Pons (tissue), 1 donor: Measurements from ENCODE around the gene MON1A.
A peak's percentile ranks its signal among the peaks of the same experiment; 100 is the strongest.
"Not testable (repeated sequence)": the region's sequence is repeated elsewhere in the genome, so short reads cannot be mapped to it uniquely, and the experiment has no call there.

ENCODE experiments used
- DNase-seq: peaks from one replicate; pipeline ENCODE4 v3.0.0-alpha.2; 2016; ENCODE audit warnings: low spot score

MON1A gene

GRCh38 chr3:49929291-49930167 lies at the start of gene MON1A:
Gene MON1A, minus strand, starts transcription at chr3:49929811. Its CDS starts 16,465 bp downstream, at chr3:49913346.
- DNase-seq: peak; percentile 87

GRCh38 chr3:49976942-49977341 lies 47.3 kb upstream of the MON1A start:
- DNase-seq: no peak

GRCh38 chr3:49972656-49973055 lies 43.0 kb upstream of the MON1A start:
- DNase-seq: no peak

- DNase-seq: no peak
Measured at GRCh38 chr3:49968346-49968745, 38.7 kb upstream of the MON1A start.

GRCh38 chr3:49967291-49967690 lies 37.7 kb upstream of the MON1A start:
- DNase-seq: peak; percentile 34

GRCh38 chr3:49966233-49966942 lies 36.8 kb upstream of the MON1A start:
- DNase-seq: peak; percentile 15

- no peak for DNase-seq
Measured at GRCh38 chr3:49955636-49956035, 26.0 kb upstream of the MON1A start.

- DNase-seq: no peak
Measured at GRCh38 chr3:49952924-49953323, 23.3 kb upstream of the MON1A start.

- no peak for DNase-seq
Measured at GRCh38 chr3:49942651-49943050, 13.0 kb upstream of the MON1A start.

- no peak for DNase-seq
Measured at GRCh38 chr3:49940667-49941249, 11.1 kb upstream of the MON1A start.

- DNase-seq: peak; percentile 98
Measured at GRCh38 chr3:49939858-49940666, 10.5 kb upstream of the MON1A start, which contains the start of gene RBM6. Gene RBM6, plus strand, starts transcription at chr3:49940150. Its CDS starts 22,492 bp downstream, at chr3:49962642.

- no peak for DNase-seq
Measured at GRCh38 chr3:49937090-49937489, 7.5 kb upstream of the MON1A start.

GRCh38 chr3:49932281-49932680 lies 2.7 kb upstream of the MON1A start:
- DNase-seq: not testable (repeated sequence)

GRCh38 chr3:49930922-49931321 lies 1.3 kb upstream of the MON1A start:
- DNase-seq: no peak

- no peak for DNase-seq
Measured at GRCh38 chr3:49930168-49930690, 618 bp upstream of the MON1A start.

- no peak for DNase-seq
Measured at GRCh38 chr3:49928481-49929017, 1.1 kb downstream of the MON1A start.

- no peak for DNase-seq
Measured at GRCh38 chr3:49927798-49928197, 1.8 kb downstream of the MON1A start.

- no peak for DNase-seq
Measured at GRCh38 chr3:49926117-49926728, 3.4 kb downstream of the MON1A start.

GRCh38 chr3:49925485-49925884 lies 4.1 kb downstream of the MON1A start:
- no peak for DNase-seq

GRCh38 chr3:49924683-49925082 lies 4.9 kb downstream of the MON1A start:
- DNase-seq: no peak
